GM21825 (cell line): ENCODE data around the gene THADA.

Experiments
- ATAC-seq: cut with Tn5 transposase; IDR thresholded peaks from one replicate; pipeline ENCODE4 v1.9.1; 2021; ENCODE audit warnings: mild to moderate bottlenecking, moderate library complexity; ENCODE audit not compliant: unreplicated experiment

The THADA gene

GRCh38 chr2:43360137-43360536 is 235.7 kb downstream of the THADA start:
- no peak for ATAC-seq

DNA sequence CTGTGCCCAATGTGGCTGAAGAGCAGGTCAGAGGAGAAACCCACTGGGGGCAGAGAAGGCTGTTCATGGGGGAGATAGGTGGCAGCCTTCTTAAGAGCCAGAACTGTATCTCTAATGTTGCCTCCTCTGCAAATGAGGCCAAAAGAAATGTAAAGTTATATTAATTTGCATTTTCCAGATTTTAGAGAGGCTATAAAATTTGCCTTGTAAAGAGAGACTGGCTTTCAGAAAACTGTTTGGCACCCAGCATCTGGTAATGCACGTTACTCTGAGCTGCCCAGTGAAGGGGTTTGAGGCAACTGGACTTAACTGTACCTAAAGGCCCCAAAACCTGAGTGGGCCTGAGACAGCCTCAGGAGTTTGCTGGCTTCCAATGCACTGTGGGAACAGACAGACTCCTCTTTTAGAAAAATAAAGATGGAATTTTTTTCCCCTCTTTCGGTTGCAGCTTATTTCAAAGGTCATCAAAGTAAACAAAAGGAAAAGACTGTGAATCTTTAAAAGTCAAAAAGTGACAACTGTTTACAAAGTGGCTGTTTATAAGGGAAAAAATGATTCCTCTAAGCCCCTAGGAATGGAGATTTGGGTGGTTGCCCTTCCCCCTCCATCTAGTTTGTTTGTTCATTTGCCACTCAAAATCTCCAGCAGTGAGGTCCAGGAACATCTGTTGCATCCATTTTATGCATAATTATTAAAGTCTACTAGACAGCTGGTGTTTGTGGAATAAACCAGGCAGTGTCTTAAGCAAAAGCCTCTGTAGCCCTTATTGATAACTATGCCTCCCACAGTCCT is 237.2 kb downstream of the THADA start:
- no peak for ATAC-seq

- ATAC-seq: no peak
These were observed 239.1 kb downstream of the THADA start for GRCh38 chr2:43356774-43357173.

DNA sequence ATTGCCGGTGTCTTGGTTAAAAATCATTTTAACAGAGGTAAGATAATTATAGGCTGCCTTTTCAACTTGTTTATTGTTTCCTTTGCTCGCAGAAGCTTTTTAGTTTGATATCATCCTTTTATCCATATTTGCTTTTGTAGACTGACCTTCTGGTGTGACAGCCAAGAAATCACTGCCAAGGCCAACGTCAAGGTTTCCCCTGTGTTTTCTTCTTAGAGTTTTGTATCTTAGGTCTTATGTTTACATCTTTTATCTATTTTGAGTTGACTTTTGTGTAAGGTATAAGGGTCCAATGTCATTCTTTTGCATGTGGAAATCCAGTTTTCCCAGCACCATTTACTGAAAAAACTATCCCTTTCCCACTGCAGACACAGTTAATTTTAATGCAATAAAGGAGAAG is 240.4 kb downstream of the THADA start:
- no peak for ATAC-seq

- no peak for ATAC-seq
These were observed 245.9 kb downstream of the THADA start for GRCh38 chr2:43349904-43350303.

DNA sequence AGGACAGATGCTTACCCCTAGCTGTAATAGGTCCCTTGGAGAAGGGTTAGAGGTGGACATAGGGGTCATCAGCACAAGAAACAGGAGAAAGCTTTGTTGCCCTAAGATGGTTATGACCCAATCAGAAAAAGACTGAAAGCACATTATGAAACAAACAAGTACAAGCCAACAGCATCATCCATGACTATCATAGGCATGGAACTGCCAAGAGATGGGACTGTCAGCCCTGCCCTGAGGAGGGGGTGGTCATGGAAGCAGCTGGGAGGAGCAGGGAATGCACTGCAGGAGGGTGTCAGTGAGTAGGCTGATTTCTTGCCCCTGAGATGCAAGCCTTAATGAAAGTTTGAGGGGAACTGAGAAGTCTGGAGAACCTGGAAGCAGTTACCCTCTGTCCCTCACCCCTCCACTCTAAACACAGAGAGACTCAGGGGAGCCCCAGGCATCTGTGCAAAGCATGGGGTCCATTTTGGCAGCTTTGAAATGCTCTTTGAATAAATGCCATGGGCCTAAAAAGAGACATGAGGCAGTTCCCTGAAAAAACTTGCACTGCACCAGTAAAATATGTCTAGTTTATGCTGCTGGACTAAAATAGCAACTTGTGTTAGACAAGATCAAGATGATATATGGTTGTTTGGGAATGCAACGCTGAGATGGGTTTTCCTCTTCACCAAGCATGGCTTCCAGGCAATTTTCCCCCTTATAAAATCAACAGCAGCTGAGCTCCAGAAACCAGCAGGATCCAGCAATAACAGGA is 246.8 kb downstream of the THADA start:
- ATAC-seq: no peak

- ATAC-seq: no peak
These were observed 248.1 kb downstream of the THADA start for GRCh38 chr2:43347746-43348145.

GRCh38 chr2:43346602-43347567 is 249.0 kb downstream of the THADA start:
- no peak for ATAC-seq

DNA sequence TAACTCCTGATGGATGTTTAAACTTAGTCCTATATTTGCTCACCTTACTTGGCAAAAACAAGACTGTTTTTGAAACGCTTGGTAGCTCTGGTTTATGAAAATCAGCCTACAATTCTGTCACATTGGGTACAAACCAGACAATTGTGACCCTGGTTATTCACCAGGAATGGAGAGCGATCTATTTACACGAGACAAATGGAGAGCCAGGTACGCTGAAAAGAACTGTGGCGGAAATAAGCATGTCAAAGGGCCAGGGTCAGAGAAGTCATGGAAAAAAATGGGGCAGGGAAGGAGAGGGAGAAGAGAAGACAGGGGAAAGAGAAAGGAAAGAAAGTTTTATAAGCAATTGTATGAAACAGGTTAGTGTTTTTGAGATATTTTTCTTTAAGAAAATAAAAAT is 250.0 kb downstream of the THADA start:
- no peak for ATAC-seq

GRCh38 chr2:43345391-43345813 is 250.4 kb downstream of the THADA start:
- no peak for ATAC-seq

DNA sequence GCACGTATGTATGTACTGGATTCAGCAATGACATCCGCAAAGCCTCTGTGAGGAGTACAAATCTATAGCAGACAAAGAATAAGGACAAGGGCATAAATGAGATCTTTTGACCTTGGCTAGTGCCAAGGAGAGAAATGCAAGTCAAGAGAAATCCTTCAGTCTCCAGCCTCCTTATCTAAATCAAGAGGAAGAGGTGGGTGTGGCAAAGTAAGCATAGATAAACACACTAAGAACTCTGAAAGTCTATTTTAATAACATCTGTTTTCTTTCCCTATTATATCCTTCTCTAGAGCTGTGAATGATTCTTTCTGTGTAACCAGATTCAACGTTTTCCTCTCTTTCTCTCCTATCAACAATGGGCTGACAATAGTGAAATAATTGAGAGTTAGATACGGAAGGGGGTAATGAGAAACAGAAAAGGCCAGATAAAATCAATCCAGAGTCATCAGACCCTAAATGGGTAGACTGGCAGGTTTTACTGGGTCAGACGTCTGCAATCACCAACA is 250.9 kb downstream of the THADA start:
- ATAC-seq: no peak

DNA sequence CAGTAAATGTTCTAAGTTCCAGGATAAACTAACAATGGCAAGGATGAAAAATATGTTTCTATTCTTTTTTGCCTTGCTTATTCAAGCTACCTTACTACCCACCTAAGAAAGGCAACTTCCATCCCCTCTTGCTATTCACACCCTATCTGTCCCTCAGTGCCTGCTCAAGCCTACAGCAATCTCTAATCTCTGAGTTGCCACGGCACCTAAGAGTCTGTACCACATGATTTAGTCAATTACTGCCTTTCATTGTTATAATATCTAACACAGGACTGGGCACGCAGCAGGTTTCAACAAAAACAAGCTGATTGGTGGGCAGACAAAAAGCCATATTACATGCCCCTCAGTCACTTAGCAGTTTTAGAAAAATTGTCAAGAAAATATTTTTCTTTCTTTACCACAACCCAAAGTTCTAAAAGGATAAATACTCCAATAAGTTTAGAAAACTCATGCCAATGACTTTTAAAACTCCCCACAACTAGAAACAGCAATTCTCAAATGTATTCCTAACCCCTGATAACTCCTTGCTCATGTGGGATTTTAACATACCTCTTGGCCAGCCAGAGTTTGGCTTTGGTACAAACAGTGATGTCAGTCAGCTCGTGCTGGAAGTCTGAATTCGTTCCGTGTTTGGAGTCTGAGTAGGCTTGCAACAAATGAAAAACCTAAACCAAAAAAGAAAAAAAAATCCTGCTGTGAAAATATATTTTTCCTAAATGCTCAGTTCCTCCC is 252.1 kb downstream of the THADA start:
- no peak for ATAC-seq

DNA sequence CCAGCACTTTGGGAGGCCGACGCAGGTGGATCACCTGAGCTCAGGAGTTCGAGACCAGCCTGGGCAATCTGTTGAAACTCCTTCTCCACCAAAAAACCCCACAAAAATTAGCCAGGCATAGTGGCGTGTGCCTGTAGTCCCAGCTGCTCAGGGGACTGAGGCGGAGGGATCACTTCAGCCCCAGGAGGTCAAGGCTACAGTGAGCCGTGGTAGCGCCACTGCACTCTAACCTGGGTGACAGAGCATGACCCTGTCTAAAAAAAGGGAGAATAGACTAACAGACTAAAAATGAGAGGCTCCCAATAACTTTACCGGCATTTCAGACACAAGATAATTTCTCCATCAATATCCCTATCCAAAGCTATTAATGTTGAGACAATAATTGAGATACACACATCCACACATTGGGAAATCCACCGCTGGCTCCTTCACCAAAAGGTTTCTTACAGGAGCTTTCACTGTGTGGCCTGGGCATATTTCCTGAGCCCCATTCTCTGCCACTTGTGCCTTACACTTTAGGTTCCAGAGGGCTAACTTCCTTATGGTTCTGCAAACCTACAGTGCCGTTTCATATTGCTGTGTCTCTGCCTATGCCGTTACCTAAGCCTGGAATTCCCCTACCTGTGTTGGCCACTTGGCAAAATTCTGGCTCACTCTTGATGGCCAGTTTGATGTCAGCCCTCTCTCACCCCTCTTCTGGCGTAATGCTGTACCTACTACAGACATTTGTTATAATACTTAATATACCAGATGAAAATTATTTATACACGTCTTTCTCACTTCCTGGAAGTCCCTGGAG is 253.7 kb downstream of the THADA start:
- ATAC-seq: no peak

DNA sequence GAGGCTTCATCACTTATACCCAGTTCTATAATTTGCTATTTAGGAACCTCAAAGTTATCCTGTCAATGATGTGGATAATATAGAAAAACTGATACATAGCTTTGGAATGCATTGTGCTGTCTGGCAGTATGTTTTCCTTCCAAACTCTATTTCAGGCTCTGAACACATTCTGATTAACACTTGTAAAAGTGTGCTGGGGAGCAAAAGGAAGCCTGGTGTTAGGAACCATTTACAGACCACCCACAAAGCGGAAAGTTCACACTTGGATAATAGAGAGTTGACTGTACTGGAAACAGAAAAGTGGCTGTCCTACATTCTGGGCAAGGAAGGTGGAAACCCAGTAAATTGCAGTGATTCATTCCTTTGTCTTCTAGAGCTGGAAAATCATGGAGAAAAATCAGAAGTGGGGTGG is 254.9 kb downstream of the THADA start:
- ATAC-seq: no peak

DNA sequence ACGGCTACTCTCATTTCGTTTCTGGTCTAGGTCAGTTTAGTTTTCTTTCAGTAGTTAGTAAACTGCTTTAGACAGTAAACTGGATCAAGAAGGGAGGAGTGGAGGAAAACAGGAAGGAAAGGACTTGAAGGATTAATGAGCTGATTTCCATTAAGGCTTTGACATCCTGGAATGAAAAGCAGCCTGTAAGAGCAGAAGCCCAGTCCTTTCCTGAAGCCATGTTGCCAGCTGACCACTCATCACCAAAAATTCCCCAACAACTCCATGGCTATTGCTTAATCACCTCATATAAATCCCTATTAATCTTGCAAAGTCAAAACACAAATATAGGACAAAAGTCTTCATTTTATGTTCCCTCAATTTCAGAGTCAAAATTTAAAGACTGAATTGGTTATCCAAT is 255.8 kb downstream of the THADA start:
- no peak for ATAC-seq

DNA sequence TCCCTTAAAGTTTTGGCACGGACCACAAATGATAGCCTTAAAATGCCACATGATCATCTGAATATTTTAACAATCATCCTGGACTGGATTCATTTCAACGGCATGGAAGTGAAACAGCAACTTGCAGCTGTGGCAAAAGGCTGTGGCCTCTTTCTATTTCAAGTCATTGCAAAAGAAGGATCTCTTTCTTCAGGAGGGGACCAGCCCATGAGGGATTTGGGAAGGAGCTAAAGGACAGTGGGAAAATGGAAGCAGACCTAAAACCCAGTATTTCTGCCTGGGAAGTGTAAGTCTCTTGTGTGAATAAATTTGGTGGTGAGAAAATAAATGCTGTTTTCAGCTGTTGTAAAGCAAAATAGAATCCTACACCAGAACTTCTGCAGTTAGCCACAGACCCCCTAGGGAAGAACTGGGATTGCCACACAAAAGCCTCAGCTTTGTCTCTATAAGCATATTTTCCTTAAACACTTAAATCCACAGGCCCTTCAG is 262.1 kb downstream of the THADA start:
- no peak for ATAC-seq

DNA sequence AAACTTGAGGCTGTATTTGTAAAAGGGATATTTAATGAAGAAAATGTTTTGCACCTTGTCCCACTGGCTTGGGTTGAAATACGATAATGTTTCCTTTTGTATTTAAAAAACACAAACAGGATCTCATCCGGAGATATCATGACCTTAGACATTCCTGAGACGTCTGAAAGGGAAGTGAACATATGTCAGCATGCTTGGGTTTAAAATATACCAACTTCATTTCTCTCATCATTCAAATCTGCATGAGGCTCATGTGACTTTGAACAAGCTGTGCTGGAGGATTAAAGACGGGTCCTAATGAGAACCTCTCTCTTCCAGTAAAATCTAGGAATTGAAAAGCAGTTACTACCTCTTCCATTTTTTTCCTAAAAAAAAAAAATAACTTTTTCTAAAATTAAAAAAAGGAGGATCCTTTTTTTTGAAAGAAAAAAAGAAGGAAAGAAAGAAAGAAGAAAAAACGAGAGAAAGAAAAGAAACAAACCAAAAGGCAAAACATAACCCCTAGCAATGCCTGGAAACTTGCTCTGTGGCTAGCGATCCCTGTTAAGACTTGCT is 262.7 kb downstream of the THADA start:
- no peak for ATAC-seq

GRCh38 chr2:43332653-43333052 is 263.2 kb downstream of the THADA start:
- ATAC-seq: no peak

- no peak for ATAC-seq
These were observed 264.4 kb downstream of the THADA start for GRCh38 chr2:43331422-43331821.
